Stimulated activated CD8-positive, alpha-beta memory T cell treated with anti-CD3 and anti-CD28 coated beads, Interleukin-7, amount 100 ng/mL, for 1 hour (primary cell): ENCODE measurements around the gene FAM234A.

Experiments
- DNase-seq, 2 donors: peaks; one replicate each; pipeline ENCODE4 v3.0.0-alpha.2; 2020; ENCODE audit warnings: low read depth in 2 of 2

The FAM234A gene

DNA sequence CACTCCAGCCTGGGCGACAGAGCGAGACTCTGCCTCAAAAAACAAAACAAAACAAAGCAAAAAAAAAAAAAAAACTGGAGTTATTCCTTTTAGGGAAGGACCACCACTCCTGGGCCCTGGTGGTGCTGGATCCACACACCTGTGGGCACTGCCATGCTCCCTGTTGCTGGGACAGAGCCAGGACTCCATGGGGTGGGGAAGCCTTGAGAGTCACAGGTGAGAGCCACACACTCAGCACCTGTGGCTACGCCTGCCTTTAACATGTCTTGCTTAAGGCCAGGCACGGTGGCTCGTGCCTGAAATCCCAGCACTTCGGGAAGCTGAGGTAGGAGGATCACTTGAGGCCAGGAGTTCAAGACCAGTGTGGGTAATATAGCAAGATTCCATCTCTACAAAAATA is 66.6 kb downstream of the FAM234A start:
- no peak for DNase-seq

DNA sequence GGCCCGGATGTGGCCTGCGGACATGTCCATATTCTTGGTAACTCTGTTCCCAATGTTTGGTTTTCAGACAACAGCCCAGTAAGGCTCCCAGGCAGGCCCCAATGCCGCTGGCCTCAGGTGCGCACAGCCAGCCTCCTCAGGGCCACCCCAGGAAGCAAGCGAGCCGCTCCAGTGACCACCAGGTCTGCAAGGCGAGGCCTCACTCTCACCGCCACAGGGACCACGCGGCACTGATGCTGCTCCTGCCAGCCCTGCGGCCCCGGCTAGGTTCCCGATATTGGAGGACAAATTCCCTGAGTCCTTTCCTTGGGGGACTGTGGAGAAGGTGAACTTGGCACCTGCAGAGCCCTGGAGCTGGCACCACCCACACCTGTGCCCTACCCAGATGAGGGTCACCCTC is 67.3 kb downstream of the FAM234A start:
- no peak for DNase-seq

DNA sequence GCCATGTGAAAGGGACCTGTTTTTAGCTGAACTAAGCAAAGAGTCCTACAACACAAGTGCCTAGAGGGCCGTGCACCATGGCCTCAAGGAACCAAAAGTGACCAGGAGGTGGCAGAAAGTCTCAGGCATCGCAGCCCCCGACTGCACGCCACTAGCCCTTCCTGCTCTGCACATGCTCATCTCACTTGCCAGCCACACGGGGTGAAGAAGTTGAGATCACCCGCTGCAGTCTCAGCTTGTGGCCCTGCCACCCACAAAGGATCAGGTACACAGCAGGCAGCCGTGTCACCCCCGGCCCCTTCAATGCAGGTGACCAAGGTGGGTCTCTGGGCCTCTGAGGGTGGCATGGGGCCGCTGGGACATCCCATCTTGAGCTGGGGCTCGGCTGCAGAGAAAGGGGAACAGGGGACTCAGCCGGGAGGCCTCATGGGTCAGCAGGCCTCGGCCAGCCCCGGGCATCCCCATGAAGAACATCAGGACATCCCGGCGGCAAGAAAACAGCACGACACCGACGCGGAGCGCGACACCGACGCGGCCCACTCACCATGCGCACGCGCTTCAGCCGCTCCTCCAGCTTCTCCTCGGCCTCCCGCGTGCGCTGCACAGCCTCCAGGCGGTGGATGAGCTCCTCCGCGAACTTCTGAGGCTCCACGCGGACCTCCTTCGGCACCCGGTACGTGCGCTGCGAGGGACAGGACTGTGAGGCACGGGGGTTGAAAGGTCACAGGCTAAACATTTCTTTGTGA is 69.3 kb downstream of the FAM234A start:
- no peak for DNase-seq

DNA sequence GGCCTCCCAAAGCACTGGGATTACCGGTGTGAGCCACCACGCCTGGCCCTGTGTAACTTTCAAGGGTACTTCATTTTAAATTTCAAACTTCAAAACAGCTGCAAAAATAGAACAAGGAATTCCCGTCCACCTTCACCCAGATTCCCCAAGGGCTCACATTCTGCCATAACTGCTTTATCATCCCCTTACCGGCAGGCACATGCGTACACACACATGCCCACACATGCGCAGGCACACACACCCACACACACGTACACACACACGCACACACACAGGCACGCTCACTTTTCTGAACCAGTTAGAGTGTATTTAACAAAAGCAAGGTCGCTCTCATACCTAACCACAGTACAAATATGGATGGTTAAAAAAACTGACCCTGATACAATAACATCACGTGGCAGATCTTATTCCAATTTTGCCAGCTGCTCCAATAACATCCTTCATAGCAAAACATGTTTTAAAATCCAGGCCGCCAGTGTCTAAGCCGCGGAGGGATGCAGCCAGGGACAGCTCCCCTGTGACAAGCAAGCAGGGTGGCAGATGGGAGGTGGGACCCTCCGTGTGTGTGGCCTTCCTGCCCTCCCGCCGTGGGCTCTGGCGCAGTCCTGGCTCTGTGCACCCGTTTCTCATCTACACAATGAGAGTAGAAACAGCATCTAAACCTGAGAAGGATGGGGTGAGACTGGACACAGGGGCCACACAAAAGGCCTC is 71.5 kb downstream of the FAM234A start:
- DNase-seq, result no peak

DNA sequence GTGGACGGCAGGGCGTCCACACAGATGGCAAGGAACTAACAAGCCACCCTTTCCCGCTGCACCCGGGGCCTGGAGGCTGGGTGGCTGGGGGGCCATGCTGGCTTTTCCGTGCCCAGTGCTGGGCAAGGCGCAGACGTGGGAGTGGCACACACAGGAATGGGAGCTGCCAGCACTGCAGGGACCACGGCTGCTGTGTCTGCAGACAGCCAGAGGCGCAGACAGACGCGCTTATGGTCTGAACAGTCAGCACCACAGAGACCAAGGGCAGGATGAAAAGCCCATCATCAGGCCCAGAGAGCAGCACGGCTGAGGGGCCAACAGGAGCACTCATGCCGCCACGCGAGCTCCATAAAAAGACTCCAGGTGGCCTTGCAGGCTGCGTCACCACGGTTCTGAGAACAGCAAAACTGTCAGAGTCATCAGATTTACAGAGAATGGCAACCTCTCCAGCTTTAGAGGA is 72.3 kb downstream of the FAM234A start:
- no peak for DNase-seq

DNA sequence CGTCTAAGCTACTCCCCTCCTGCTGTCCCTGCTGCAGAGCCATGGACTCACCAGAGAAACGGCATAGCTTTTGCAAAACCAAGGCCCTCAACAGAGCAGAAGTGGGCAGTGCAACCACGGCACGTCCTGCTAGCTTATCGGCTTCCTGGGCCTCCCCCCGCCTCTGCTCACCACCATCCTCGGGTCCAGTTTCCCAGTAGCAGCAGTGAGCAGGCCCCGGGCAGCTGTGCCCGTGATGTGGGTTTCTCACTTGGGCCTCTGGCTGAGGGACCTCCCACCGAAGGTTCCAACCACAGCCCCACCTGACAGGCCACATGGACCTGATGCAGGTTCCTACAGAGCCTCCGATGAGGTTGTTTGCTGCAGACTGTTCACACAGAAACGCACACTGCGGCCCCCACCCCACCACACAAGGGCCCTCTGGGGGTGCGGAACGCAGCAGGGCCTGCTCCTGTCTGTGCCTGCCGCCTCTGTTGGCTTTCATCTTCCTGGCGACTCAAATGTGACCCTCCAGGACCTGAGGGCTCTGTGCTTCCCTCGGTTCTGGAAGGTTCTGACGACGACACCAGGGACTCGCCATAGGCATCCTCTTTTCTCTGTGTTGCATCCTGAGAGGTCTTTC is 73.2 kb downstream of the FAM234A start:
- no peak for DNase-seq

DNA sequence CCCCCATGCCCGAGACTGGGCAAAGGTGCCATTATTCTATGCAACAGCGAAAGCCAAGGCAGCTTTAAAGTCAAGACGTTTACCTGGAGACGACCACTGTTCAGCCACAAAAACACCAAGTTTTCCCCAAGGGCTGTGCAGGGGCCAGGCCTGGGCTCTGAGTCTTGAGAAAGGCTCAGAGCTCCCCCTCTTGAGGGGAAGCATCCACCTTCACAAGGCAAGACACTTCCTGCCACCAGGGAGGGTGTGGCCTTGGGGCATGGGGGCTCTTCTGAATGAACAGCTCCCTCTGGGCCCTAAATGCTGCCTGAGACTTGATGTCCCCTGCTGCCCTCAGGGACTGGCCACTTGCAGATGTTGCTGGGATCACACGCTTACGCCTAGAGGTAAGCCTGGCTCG is 74.9 kb downstream of the FAM234A start:
- DNase-seq, result no peak

DNA sequence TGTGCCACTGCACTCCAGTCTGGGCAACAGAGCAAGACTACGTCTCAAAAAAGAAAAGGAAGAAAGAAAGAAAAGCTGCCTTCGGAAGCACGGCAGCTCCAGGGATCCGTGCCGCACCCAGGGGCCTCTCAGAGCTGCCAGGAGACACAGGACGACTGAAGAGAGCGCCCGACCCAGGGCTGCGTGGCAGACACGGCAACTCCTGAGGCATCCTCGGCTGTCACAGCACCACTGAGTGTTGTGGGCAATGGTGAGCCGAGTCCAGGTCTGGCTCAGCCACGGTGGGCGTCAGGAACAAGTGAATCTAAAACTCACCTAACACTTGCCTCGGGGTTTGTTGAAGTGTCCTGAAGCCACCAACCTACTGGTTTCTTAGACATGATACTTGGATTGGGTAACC is 77.1 kb downstream of the FAM234A start:
- no peak for DNase-seq

DNA sequence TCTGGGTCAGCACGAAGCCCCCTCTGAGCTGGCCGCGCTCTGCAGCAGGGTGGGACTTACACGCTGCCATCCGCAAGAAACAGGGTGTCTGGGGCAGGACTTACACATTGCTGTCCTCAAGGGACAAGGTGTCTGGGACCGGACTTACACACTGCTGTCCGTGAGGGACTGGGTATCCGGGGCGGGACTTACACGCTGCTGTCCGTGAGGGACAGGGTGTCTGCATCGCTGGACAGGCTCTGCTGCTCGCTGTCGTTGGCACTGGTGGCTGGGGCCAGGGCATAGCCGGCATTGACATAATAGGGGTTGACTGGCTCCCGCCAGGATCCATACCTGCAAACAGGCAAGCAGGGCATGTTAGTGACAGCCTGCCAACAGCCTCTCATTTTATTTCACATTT is 79.7 kb downstream of the FAM234A start:
- DNase-seq, result no peak

DNA sequence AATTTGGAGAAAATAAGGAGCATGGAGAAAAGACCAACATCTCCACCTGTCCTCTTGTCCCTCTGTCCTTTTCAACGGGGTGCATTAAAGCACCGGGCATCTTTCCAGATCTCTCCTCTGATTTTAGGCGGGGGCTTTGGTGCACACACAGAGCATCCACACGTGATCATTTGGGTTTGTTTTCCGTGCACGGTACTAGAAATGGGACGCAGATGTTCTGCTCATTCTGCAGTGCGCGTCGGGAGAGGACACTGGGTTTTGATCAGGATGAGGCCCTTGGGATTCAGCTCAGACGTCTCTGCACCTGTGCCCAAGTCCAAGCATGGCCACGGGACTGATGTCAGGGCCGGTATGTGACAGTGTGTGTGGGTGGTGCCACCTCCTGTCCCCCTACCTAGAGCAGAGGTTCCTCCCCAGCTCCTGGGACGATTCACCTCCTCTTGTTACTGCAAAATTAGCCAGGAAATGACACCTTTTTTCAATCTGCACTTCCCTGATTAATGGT is 80.2 kb downstream of the FAM234A start:
- DNase-seq, result no peak
